ENCODE data around the gene ICAM1.

The ICAM1 gene

GRCh38 chr19:10295305-10295846 is 24.5 kb downstream of the ICAM1 start:
- DNase-seq, result peak; percentile 70

- DNase-seq, result no peak
Measured at GRCh38 chr19:10295847-10296591, 25.1 kb downstream of the ICAM1 start.

- DNase-seq, result no peak
Measured at GRCh38 chr19:10299545-10300458, 28.9 kb downstream of the ICAM1 start.

- no peak for DNase-seq
Measured at GRCh38 chr19:10305139-10305806, 34.4 kb downstream of the ICAM1 start.

- no peak for DNase-seq
Measured at GRCh38 chr19:10306327-10306726, 35.4 kb downstream of the ICAM1 start.

- DNase-seq, result no peak
Measured at GRCh38 chr19:10309423-10309822, 38.5 kb downstream of the ICAM1 start, which contains the start of gene ZGLP1. Gene ZGLP1, minus strand, starts transcription at chr19:10309815.

GRCh38 chr19:10315335-10316214 is 44.7 kb downstream of the ICAM1 start, which contains the start of gene FDX2:
Gene FDX2, minus strand, starts transcription at chr19:10316015. Its CDS starts 19 bp downstream, at chr19:10315996.
- peak; percentile 97 for DNase-seq

GRCh38 chr19:10316229-10317044 is 45.5 kb downstream of the ICAM1 start:
- no peak for DNase-seq

GRCh38 chr19:10317045-10317856 is 46.3 kb downstream of the ICAM1 start:
- DNase-seq, result no peak

- DNase-seq, result no peak
Measured at GRCh38 chr19:10317857-10318462, 47.0 kb downstream of the ICAM1 start.

- DNase-seq, result no peak
Measured at GRCh38 chr19:10318807-10319682, 48.1 kb downstream of the ICAM1 start.

GRCh38 chr19:10320602-10321416 is 49.9 kb downstream of the ICAM1 start:
- DNase-seq, result no peak

GRCh38 chr19:10321417-10321797 is 50.5 kb downstream of the ICAM1 start:
- DNase-seq, result no peak

- DNase-seq, result no peak
Measured at GRCh38 chr19:10321874-10322835, 51.2 kb downstream of the ICAM1 start.

GRCh38 chr19:10325732-10326131 is 54.8 kb downstream of the ICAM1 start:
- no peak for DNase-seq

- no peak for DNase-seq
Measured at GRCh38 chr19:10327793-10328192, 56.9 kb downstream of the ICAM1 start.

All from stimulated activated CD8-positive, alpha-beta memory T cell treated with anti-CD3 and anti-CD28 coated beads, Interleukin-4, amount 100 ng/mL, for 48 hours (primary cell).